Amygdala (tissue), 56 donors: ENCODE measurements around the gene ZNF541.
"Not testable (repeated sequence)": the region's sequence is repeated elsewhere in the genome, so short reads cannot be mapped to it uniquely, and the experiment has no call there.

Experiments
- DNase-seq, 56 donors: peaks; one replicate each; lab custom pipeline; 2025; lab: John Stamatoyannopoulos, UW

ZNF541 gene

GRCh38 chr19:47600246-47601179 is 27.6 kb upstream of the ZNF541 start:
- peak; percentile 80 to 100 (median 98) for DNase-seq

GRCh38 chr19:47599671-47600245 is 26.8 kb upstream of the ZNF541 start:
- DNase-seq: not testable (repeated sequence)

GRCh38 chr19:47598407-47599349 is 25.7 kb upstream of the ZNF541 start:
- peak in 3 of 56 donors; percentile 2 to 42 (median 6) for DNase-seq

- DNase-seq: no peak
Measured at GRCh38 chr19:47595944-47596343, 23.0 kb upstream of the ZNF541 start.

GRCh38 chr19:47593860-47594259 is 20.9 kb upstream of the ZNF541 start:
- no peak for DNase-seq

DNA sequence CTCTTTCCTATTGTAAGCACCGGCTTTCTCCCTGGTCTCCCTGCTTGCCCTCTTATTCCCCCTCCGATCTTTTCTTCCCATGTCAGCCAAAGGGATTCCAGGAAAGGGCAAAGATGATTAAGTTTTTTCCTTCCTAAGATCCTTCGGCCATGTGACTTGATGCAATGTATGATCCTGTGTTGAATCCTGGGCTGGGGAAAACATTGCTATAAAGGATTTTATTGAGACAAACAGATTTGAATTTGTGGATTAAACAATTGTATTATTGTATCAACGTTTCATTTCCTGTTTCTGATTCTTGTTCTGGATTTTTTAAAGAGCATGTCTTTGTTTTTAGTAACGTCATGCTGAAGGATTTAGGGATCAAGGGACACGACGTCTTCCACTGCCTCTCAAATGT is 16.9 kb upstream of the ZNF541 start:
- DNase-seq: no peak

DNA sequence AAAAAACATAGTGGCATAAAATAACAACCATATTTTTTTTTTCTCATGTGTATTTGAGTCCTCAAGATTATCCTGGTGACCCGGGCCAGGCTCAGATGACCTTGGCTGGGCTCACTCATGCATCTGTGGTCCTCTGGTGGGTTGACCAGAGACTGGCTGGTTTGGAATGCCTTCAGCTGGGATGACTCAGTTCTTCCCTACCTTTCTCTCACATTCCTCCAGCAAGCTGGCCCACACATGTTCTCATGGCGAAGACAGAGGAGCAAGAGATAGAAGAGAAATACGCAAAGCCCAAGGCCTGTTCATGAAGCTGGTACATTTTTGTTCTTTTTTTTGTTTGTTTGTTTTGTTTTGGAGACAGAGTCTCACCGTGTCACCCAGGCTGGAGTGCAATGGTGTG is 14.3 kb upstream of the ZNF541 start:
- DNase-seq: no peak

- not testable (repeated sequence) for DNase-seq
Measured at GRCh38 chr19:47583161-47583560, 10.2 kb upstream of the ZNF541 start.

GRCh38 chr19:47582320-47582909 is 9.5 kb upstream of the ZNF541 start:
- no peak for DNase-seq

GRCh38 chr19:47581605-47582319 is 8.8 kb upstream of the ZNF541 start:
- no peak for DNase-seq

GRCh38 chr19:47580397-47580796 is 7.4 kb upstream of the ZNF541 start:
- DNase-seq: no peak

GRCh38 chr19:47572635-47573034 is 313 bp downstream of the ZNF541 start:
- DNase-seq: peak in 1 of 56 donors; percentile 15

DNA sequence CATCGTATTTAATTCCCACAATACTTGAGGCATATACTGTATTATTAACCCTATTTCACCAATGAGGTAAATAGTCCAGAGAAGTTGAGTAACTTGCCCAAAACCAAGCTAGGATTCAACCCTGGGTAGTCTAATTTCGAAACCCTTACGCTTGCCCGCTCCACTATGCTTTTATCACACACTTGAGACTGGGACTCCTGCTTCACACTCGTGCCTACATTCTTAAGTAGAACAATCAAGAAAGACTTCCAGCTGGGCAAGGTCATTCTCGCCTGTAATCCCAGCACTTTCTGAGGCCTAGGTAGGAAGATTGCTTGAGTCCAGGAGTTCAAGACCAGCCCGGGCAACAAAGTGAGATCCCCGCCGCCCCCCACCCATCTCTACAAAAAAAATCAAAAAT is 3.6 kb downstream of the ZNF541 start:
- no peak for DNase-seq

GRCh38 chr19:47564081-47564480 is 8.9 kb downstream of the ZNF541 start:
- no peak for DNase-seq

DNA sequence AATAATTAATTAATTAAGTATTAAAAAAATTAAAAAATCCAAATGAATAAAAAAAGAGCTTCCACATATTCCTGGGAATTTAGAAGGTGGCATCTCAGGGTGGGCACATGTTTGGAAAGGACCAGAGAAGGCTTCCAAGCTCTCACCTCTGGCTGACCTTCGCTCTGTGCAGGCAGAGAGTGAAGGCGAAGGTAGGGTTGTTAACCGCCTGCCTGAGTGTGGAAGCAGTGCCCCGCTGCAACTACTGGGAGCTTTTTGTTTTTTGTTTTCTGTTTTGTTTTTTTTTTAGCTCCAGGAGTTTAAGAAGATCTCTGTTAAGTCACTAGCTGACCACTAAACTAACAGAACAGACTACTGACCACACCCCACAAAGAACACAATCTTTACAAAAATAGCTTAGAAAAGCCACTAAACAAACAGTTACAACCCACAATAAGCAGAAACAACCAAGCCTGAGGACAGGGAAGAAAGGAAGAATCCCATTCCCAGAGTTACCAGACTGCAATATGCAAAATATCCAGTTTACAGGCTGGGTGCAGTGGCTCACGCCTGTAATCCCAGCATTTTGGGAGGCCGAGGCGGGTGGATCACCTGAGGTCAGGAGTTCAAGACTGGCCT is 11.4 kb downstream of the ZNF541 start:
- DNase-seq: no peak

DNA sequence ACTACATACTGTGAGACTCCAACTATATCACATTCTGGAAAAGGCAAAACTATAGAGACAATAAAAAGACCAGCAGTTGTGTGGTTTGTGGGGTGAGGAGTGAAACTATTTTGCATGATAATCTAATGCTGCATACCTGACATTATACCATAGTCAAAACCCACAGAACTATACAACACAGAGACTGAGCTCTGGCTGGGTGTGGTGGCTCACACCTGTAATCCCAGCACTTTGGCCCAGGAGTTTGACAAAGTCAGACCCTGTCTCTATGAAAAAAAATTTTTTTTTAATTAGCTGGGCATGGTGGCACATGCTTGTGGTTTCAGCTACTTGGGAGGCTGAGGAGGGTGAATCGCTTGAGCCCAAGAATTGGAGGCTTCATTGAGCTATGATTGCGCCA is 11.9 kb downstream of the ZNF541 start:
- DNase-seq: no peak

DNA sequence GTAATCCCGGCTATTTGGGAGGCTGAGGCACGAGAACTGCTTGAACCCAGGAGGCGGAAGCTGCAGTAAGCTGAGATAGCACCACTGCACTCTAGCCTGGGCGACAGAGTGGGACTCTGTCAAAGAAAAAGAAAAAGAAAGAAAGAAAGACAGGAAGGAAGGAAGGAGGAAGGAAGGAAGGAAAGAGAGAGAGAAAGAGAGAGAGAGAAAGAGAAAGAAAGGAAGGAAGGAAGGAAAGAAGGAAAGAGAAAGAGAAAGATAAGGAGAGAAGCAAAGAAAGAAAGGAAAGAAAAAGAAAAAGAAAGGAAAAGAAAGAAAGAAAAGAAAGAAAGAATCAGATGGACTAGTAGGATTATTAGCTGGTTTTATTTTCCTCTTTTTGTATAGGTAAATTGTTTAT is 22.8 kb downstream of the ZNF541 start:
- no peak for DNase-seq

DNA sequence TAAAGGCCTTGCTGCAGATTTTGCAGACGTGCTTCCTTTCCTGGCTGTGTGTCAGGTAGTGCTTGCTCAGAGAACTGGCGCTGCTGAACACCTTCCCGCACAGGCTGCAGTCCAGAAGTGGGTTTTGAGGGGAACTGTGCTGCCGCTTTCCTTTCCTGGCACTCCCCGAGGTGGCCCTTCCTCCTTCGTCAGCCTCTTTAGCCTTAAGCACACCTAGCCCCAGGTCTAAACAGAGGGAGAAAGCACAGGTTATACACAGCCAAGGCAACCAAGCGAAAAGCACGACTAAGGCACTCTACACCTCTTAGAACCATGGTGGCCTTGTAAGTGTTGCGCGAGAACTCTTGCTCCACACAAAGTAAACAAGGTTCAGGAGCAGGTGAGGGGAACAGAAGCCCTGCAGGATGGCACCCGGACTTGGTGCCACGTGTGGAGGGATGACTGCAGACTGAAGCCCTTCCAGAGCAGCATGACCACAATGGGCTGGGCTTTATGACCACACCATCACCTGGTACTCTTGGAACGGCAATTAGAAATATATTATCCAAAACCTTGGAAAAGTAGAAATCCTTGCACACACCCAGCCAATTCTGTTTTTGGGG is 23.6 kb downstream of the ZNF541 start:
- DNase-seq: no peak

- DNase-seq: no peak
Measured at GRCh38 chr19:47547199-47547598, 25.7 kb downstream of the ZNF541 start.
